GM12875 (cell line): ENCODE measurements around the gene ABCC1.

Experiments used
- H3K4me3 ChIP-seq: one replicate; pipeline ENCODE4 v1.5.1; 2011; ENCODE audit warnings: low read depth, low read length, control low read depth
- TF ChIP-seq, protein P1 (sequence below): IDR thresholded peaks from 2 replicates; pipeline ENCODE4 v1.5.1; 2011; ENCODE audit warnings: low read depth, mild to moderate bottlenecking, control low read depth, inconsistent platforms, low read length, moderate library complexity, borderline replicate concordance; ENCODE audit not compliant: insufficient read depth

Gene ABCC1

DNA sequence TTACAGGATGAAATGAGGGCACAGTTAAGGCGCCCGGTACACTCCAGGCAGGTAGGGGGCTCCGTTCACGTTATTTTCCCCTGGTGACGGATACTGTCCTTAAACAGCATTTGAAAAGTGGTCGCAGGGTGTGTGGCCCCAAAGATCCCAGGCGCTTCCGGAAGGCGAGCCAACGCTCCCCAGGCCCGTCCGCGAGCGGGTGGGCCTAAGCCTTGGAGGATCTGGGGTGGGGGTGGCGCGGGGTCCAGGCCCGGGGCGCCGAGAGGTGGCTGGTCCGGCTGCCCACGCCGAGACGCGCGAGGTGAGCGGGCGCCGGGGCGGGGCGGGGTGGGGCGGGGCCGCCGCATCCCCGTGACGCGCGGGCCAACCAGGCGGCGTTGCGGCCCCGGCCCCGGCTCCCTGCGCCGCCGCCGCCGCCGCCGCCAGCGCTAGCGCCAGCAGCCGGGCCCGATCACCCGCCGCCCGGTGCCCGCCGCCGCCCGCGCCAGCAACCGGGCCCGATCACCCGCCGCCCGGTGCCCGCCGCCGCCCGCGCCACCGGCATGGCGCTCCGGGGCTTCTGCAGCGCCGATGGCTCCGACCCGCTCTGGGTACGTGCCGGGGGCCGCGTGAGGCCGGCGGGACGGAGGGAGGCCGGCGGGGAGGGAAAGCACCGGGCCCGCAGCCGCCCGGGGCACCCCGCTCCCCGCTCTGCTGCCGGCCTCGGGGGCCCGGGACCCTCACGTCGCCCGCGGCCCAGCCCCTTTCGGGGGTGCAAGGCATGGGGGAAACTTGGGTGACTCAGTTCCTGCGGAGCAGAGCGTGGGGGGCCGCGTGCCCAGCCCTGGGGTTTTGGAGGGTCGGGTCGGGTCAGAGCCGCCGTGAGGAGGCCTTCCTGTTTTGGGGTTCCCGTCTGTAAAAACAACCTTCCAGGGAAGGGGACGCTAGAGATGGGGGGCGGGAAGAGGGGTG lies at the start of gene ABCC1:
Gene ABCC1 (plus strand): TSS at position 407 of the 951 bp plus-strand sequence. CDS start 136 bp downstream, at position 543.
- TF ChIP-seq, protein P1, sequence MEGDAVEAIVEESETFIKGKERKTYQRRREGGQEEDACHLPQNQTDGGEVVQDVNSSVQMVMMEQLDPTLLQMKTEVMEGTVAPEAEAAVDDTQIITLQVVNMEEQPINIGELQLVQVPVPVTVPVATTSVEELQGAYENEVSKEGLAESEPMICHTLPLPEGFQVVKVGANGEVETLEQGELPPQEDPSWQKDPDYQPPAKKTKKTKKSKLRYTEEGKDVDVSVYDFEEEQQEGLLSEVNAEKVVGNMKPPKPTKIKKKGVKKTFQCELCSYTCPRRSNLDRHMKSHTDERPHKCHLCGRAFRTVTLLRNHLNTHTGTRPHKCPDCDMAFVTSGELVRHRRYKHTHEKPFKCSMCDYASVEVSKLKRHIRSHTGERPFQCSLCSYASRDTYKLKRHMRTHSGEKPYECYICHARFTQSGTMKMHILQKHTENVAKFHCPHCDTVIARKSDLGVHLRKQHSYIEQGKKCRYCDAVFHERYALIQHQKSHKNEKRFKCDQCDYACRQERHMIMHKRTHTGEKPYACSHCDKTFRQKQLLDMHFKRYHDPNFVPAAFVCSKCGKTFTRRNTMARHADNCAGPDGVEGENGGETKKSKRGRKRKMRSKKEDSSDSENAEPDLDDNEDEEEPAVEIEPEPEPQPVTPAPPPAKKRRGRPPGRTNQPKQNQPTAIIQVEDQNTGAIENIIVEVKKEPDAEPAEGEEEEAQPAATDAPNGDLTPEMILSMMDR: no peak
- H3K4me3 ChIP-seq: peak within 1 kb of the TSS; percentile 64

DNA sequence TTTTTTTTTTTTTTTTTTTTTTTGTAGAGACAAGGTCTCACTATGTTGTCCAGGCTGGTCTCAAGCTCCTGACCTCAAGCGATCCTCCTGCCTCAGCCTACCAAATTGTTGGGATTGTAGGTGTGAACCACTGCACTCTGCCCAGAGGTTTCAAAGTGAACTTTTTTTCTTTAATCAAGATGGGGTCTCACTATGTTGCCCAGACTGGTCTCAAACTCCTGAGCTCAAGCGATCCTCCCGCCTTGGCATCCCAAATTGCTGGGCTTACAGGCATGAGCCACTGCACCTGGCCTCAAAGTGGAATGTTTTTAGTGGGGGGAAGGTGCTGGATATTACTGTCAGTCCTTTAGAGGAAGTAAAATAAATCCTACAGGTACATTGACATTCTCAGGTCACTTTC lies 49.1 kb upstream of the ABCC1 start:
- TF ChIP-seq, protein P1: no peak

DNA sequence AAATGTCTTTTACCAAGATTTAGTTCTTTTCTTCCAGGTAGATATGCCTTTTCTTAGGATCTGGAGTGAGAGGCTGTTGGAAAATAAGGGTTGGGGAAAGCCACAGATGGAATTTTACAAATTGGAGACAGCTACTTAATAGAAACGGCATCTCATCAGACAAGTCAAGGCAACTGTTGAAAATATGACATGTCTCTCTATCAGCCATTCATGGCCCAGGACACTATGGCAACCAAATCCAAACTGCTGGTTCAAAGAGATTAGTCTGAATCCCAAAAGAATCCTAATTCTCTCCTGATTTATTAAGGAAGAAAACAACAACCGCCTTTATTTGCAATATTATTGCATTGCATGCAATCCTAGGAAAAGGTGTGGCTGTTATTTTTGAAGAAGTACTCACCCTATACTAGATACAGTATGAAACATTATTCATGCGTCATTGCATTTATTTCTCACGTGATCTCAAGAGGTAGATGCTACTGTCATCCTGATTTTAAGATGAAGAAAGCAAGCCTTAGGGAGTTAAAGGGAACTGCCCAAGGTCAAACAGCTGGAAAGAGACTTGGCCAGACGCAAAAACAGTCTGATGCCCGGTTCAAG lies 48.4 kb upstream of the ABCC1 start:
- TF ChIP-seq, protein P1: no peak
- H3K4me3 ChIP-seq: no peak overlapping the region

More for the DNA sequence above, 49.1 kb upstream of the ABCC1 start:
- no peak overlapping the region for H3K4me3 ChIP-seq

DNA sequence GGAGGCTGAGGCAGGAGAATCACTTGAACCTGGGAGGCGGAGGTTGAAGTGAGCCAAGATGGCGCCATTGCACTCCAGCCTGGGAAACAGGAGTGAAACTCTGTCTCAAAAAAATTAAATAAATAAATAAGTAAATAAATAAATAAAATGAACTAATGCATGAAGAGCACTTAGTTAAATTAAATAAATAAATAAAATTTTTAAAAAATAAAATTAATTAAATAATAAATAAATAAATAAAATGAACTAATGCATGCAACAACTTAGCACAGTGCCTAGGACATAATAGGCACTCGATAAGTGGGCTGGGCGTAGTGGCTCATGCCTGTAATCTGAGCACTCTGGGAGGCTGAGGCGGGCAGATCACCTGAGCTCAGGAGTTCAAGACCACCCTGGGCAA lies 45.5 kb upstream of the ABCC1 start:
- TF ChIP-seq, protein P1: no peak
- no peak overlapping the region for H3K4me3 ChIP-seq

DNA sequence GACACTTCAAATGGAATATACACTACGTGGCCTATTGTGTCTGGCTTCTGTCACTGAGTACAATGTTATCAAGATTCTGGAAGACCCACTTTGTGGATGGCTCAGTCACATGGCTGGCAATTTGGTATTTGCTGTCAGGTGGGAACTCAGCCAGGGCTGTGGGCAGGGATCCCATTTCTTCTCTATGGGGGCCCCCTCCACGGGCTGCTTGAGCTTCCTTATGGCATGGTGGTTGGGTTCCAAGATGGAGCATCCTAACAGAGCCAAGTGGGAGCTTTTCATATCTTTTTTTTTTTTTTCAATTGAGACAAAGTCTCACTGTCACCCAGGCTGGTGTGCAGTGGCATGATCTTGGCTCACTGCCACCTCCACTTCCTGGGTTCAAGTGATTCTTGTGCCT lies 43.0 kb upstream of the ABCC1 start:
- TF ChIP-seq, protein P1: no peak
- H3K4me3 ChIP-seq: no peak overlapping the region

DNA sequence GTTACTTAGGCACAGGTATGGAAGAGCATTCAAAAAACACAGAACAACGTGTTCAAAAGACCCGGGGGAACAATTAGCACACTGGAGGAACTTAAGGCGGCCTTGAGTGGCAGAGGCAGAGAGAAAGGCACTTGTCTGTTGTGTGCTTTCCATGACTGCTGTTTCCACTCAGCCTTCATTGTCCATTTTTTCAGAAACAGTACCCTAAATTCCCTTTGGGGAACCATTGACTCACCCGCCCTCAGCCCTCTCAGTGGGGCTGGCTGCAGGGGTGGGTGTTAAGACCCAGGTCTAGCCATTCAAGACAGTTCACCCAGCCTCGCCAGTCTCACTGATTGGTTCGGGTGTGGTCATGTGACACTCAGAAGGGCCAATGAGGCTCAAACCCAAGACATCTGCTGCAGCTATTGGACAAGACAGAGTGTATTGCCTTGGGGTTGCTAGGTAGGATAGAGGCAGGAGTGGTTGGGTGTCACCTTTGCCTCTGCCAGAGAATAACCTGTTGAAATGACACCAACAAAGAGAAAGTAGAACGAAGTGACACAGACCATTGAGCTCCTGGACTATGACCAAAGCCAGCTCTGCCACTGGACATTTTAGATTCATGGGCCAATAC lies 41.4 kb upstream of the ABCC1 start:
- TF ChIP-seq, protein P1: no peak
- no peak overlapping the region for H3K4me3 ChIP-seq
